ENCODE data around the gene MOB3A.

The MOB3A gene

GRCh38 chr19:2055931-2056836, 39.9 kb downstream of the MOB3A start:
- Histone ChIP-seq H3K27me3 (ENCODE audit: control insufficient read depth, insufficient read depth, low read length) (no peaks in the 10 kb centered on the region), H3K9ac (ENCODE audit: low read length) (peak overlapping the region; percentile 61), H3K36me3 (ENCODE audit: control insufficient read depth, insufficient read depth, low read length) (no peaks in the 10 kb centered on the region), H3K9me3 (ENCODE audit: control insufficient read depth, low read length) (no peaks in the 10 kb centered on the region), H3K4me3 (ENCODE audit: low read length) (no peak overlapping the region), H3K4me1 (ENCODE audit: control insufficient read depth, insufficient read depth, low read length) (peaks cover 79% of the 10 kb centered on the region)

- H3K36me3 ChIP-seq (ENCODE audit: control insufficient read depth, insufficient read depth, low read length), result no peaks in the 10 kb centered on the region
- no peaks in the 10 kb centered on the region for H3K9me3 ChIP-seq (ENCODE audit: control insufficient read depth, low read length)
- no peaks in the 10 kb centered on the region for H3K27me3 ChIP-seq (ENCODE audit: control insufficient read depth, insufficient read depth, low read length)
- H3K9ac ChIP-seq (ENCODE audit: low read length), result no peak overlapping the region
- H3K4me3 ChIP-seq (ENCODE audit: low read length), result no peak overlapping the region
- H3K4me1 ChIP-seq (ENCODE audit: control insufficient read depth, insufficient read depth, low read length), result peaks cover 67% of the 10 kb centered on the region
Observed at GRCh38 chr19:2054763-2055162, 41.4 kb downstream of the MOB3A start.

GRCh38 chr19:2053601-2054389, 42.3 kb downstream of the MOB3A start:
- peaks cover 67% of the 10 kb centered on the region for H3K4me1 ChIP-seq (ENCODE audit: control insufficient read depth, insufficient read depth, low read length)
- no peak overlapping the region for H3K9ac ChIP-seq (ENCODE audit: low read length)
- H3K36me3 ChIP-seq (ENCODE audit: control insufficient read depth, insufficient read depth, low read length), result no peaks in the 10 kb centered on the region
- H3K9me3 ChIP-seq (ENCODE audit: control insufficient read depth, low read length), result no peaks in the 10 kb centered on the region
- H3K27me3 ChIP-seq (ENCODE audit: control insufficient read depth, insufficient read depth, low read length), result no peaks in the 10 kb centered on the region
- no peak overlapping the region for H3K4me3 ChIP-seq (ENCODE audit: low read length)

GRCh38 chr19:2051773-2052704, 44.1 kb downstream of the MOB3A start:
- Histone ChIP-seq H3K9ac (ENCODE audit: low read length) (peak overlapping the region; percentile 48), H3K4me1 (ENCODE audit: control insufficient read depth, insufficient read depth, low read length) (peaks cover 67% of the 10 kb centered on the region), H3K36me3 (ENCODE audit: control insufficient read depth, insufficient read depth, low read length) (no peaks in the 10 kb centered on the region), H3K27me3 (ENCODE audit: control insufficient read depth, insufficient read depth, low read length) (no peaks in the 10 kb centered on the region), H3K4me3 (ENCODE audit: low read length) (no peak overlapping the region), H3K9me3 (ENCODE audit: control insufficient read depth, low read length) (no peaks in the 10 kb centered on the region)

- Histone ChIP-seq H3K9me3 (ENCODE audit: control insufficient read depth, low read length) (no peaks in the 10 kb centered on the region), H3K27me3 (ENCODE audit: control insufficient read depth, insufficient read depth, low read length) (no peaks in the 10 kb centered on the region), H3K4me3 (ENCODE audit: low read length) (peak within 1 kb of the TSS; percentile 53), H3K4me1 (ENCODE audit: control insufficient read depth, insufficient read depth, low read length) (peaks cover 69% of the 10 kb centered on the region), H3K36me3 (ENCODE audit: control insufficient read depth, insufficient read depth, low read length) (no peaks in the 10 kb centered on the region), H3K9ac (ENCODE audit: low read length) (peak within 1 kb of the TSS; percentile 80)
Observed at GRCh38 chr19:2050991-2051772, 44.9 kb downstream of the MOB3A start, which contains the start of gene MKNK2. MKNK2 (minus strand) TSS chr19:2051244; CDS start chr19:2050851, 393 bp downstream.

GRCh38 chr19:2050349-2050990, 45.7 kb downstream of the MOB3A start:
- Histone ChIP-seq H3K4me3 (ENCODE audit: low read length) (peak overlapping the region; percentile 53), H3K9ac (ENCODE audit: low read length) (peak overlapping the region; percentile 80), H3K36me3 (ENCODE audit: control insufficient read depth, insufficient read depth, low read length) (no peaks in the 10 kb centered on the region), H3K9me3 (ENCODE audit: control insufficient read depth, low read length) (no peaks in the 10 kb centered on the region), H3K27me3 (ENCODE audit: control insufficient read depth, insufficient read depth, low read length) (no peaks in the 10 kb centered on the region), H3K4me1 (ENCODE audit: control insufficient read depth, insufficient read depth, low read length) (peaks cover 69% of the 10 kb centered on the region)

GRCh38 chr19:2049741-2050348, 46.3 kb downstream of the MOB3A start:
- Histone ChIP-seq H3K36me3 (ENCODE audit: control insufficient read depth, insufficient read depth, low read length) (no peaks in the 10 kb centered on the region), H3K27me3 (ENCODE audit: control insufficient read depth, insufficient read depth, low read length) (no peaks in the 10 kb centered on the region), H3K9ac (ENCODE audit: low read length) (peak overlapping the region; percentile 80), H3K4me1 (ENCODE audit: control insufficient read depth, insufficient read depth, low read length) (peaks cover 71% of the 10 kb centered on the region), H3K4me3 (ENCODE audit: low read length) (peak overlapping the region; percentile 53), H3K9me3 (ENCODE audit: control insufficient read depth, low read length) (no peaks in the 10 kb centered on the region)

- Histone ChIP-seq H3K27me3 (ENCODE audit: control insufficient read depth, insufficient read depth, low read length) (no peaks in the 10 kb centered on the region), H3K4me1 (ENCODE audit: control insufficient read depth, insufficient read depth, low read length) (peaks cover 75% of the 10 kb centered on the region), H3K36me3 (ENCODE audit: control insufficient read depth, insufficient read depth, low read length) (no peaks in the 10 kb centered on the region), H3K9ac (ENCODE audit: low read length) (peak overlapping the region; percentile 80), H3K9me3 (ENCODE audit: control insufficient read depth, low read length) (no peaks in the 10 kb centered on the region), H3K4me3 (ENCODE audit: low read length) (peak overlapping the region; percentile 53)
Observed at GRCh38 chr19:2048959-2049740, 47.0 kb downstream of the MOB3A start.

- no peaks in the 10 kb centered on the region for H3K27me3 ChIP-seq (ENCODE audit: control insufficient read depth, insufficient read depth, low read length)
- peak overlapping the region; percentile 80 for H3K9ac ChIP-seq (ENCODE audit: low read length)
- no peak overlapping the region for H3K4me3 ChIP-seq (ENCODE audit: low read length)
- H3K4me1 ChIP-seq (ENCODE audit: control insufficient read depth, insufficient read depth, low read length), result peaks cover 74% of the 10 kb centered on the region
- no peaks in the 10 kb centered on the region for H3K9me3 ChIP-seq (ENCODE audit: control insufficient read depth, low read length)
- no peaks in the 10 kb centered on the region for H3K36me3 ChIP-seq (ENCODE audit: control insufficient read depth, insufficient read depth, low read length)
Observed at GRCh38 chr19:2048104-2048958, 47.8 kb downstream of the MOB3A start.

Measured in mucosa of stomach (tissue), 1 donor.